ENCODE data around the gene NANOS1.

Gene NANOS1

GRCh38 chr10:119061352-119061751 is 31.8 kb downstream of the NANOS1 start:
- FAIRE-seq, result no peak

- FAIRE-seq, result no peak
Observed at GRCh38 chr10:119061926-119062325, 32.4 kb downstream of the NANOS1 start.

GRCh38 chr10:119070395-119071165 is 41.1 kb downstream of the NANOS1 start:
- no peak for FAIRE-seq

- no peak for FAIRE-seq
Observed at GRCh38 chr10:119073584-119073983, 44.1 kb downstream of the NANOS1 start.

- no peak for FAIRE-seq
Observed at GRCh38 chr10:119078422-119079179, 49.1 kb downstream of the NANOS1 start.

GRCh38 chr10:119079599-119080520 is 50.3 kb downstream of the NANOS1 start:
- no peak for FAIRE-seq

- no peak for FAIRE-seq
Observed at GRCh38 chr10:119080521-119081259, 51.2 kb downstream of the NANOS1 start, which contains the start of gene EIF3A. TSS of gene EIF3A (minus strand) at chr10:119080817. CDS start at chr10:119080676, 141 bp downstream.
